Neural crest cell (in vitro differentiated cells): ENCODE results near the gene KCNMA1. TPM values are rescaled to one million over a fixed set of nuclear protein-coding genes. Genes with fewer than 3 reads are reported as not detected.

Experiments used
- DNase-seq: peaks from one replicate; pipeline ENCODE4 v3.0.0; 2021; ENCODE audit warnings: low read depth, mixed read lengths, low spot score
- H3K27ac Mint-ChIP-seq: one replicate; pipeline ENCODE4 v1.8.0; 2021; ENCODE audit warnings: mild to moderate bottlenecking, mixed read lengths; ENCODE audit not compliant: unreplicated experiment
- H3K27me3 Mint-ChIP-seq: 2 replicates; pipeline ENCODE4 v1.8.0; 2021; ENCODE audit warnings: low read depth, mild to moderate bottlenecking, mixed read lengths
- H3K36me3 Mint-ChIP-seq: 2 replicates; pipeline ENCODE4 v1.8.0; 2021; ENCODE audit warnings: low read depth, mild to moderate bottlenecking, mixed read lengths
- H3K4me1 Mint-ChIP-seq: 2 replicates; pipeline ENCODE4 v1.8.0; 2021; ENCODE audit warnings: mixed read lengths
- H3K4me3 Mint-ChIP-seq: one replicate; pipeline ENCODE4 v1.8.0; 2021; ENCODE audit warnings: mild to moderate bottlenecking, mixed read lengths
- H3K9me3 Mint-ChIP-seq: 2 replicates; pipeline ENCODE4 v1.8.0; 2021; ENCODE audit warnings: mixed read lengths
- CTCF ChIP-seq: fragments of 200-600 bp; sonication (generic); conservative IDR thresholded peaks from 2 replicates; pipeline ENCODE4 v1.5.0; 2021; ENCODE audit warnings: antibody characterized with exemption, mild to moderate bottlenecking
- total RNA-seq: library from RNA; stranded (reverse); gene quantifications from 2 replicates; pipeline ENCODE4 v1.2.1, GENCODE V29; 2021

Gene KCNMA1
- total RNA-seq, 1 donor from 2014 or later: 1.7 TPM

- no peak for TF ChIP-seq CTCF
- peaks cover 40% of the 10 kb centered on the region for H3K4me1 Mint-ChIP-seq
- H3K27ac Mint-ChIP-seq: no peak overlapping the region
- peaks cover 2% of the 10 kb centered on the region for H3K9me3 Mint-ChIP-seq
- no peaks in the 10 kb centered on the region for H3K27me3 Mint-ChIP-seq
- no peak overlapping the region for H3K4me3 Mint-ChIP-seq
- DNase-seq: no peak
- H3K36me3 Mint-ChIP-seq: no peaks in the 10 kb centered on the region
Measured at GRCh38 chr10:77529050-77529576, 108.5 kb downstream of the KCNMA1 start.

- H3K4me3 Mint-ChIP-seq: no peak overlapping the region
- peaks cover 2% of the 10 kb centered on the region for H3K9me3 Mint-ChIP-seq
- TF ChIP-seq CTCF: no peak
- no peak for DNase-seq
- H3K27me3 Mint-ChIP-seq: no peaks in the 10 kb centered on the region
- peaks cover 42% of the 10 kb centered on the region for H3K4me1 Mint-ChIP-seq
- no peak overlapping the region for H3K27ac Mint-ChIP-seq
- no peaks in the 10 kb centered on the region for H3K36me3 Mint-ChIP-seq
Measured at GRCh38 chr10:77527839-77528238, 109.8 kb downstream of the KCNMA1 start.

GRCh38 chr10:77526868-77527617 is 110.6 kb downstream of the KCNMA1 start:
- Mint-ChIP-seq H3K27ac (no peak overlapping the region), H3K9me3 (peaks cover 2% of the 10 kb centered on the region), H3K27me3 (peaks cover 3% of the 10 kb centered on the region), H3K36me3 (no peaks in the 10 kb centered on the region), H3K4me1 (peaks cover 49% of the 10 kb centered on the region), H3K4me3 (no peak overlapping the region)
- no peak for DNase-seq
- no peak for TF ChIP-seq CTCF

- Mint-ChIP-seq H3K36me3 (no peaks in the 10 kb centered on the region), H3K27me3 (peaks cover 3% of the 10 kb centered on the region), H3K4me1 (peaks cover 31% of the 10 kb centered on the region), H3K4me3 (no peak overlapping the region), H3K27ac (no peak overlapping the region), H3K9me3 (peaks cover 2% of the 10 kb centered on the region)
- TF ChIP-seq CTCF: no peak
- DNase-seq: no peak
Measured at GRCh38 chr10:77524281-77524711, 113.3 kb downstream of the KCNMA1 start.

- Mint-ChIP-seq H3K27ac (no peak overlapping the region), H3K9me3 (peaks cover 2% of the 10 kb centered on the region), H3K4me1 (peaks cover 23% of the 10 kb centered on the region), H3K36me3 (no peaks in the 10 kb centered on the region), H3K27me3 (peaks cover 3% of the 10 kb centered on the region), H3K4me3 (no peak overlapping the region)
- no peak for DNase-seq
- no peak for TF ChIP-seq CTCF
Measured at GRCh38 chr10:77522268-77522809, 115.3 kb downstream of the KCNMA1 start.
